Esophagus squamous epithelium (tissue), 4 donors: ENCODE data around the gene GABRB2.

Source experiments
- POLR2A ChIP-seq, 4 donors: fragments of 450-650 bp; IDR thresholded peaks; one replicate each; pipeline ENCODE4 v1.6.1; 2017; ENCODE audit warnings: antibody characterized with exemption in 4 of 4, mild to moderate bottlenecking in 4 of 4, moderate library complexity in 3 of 4
- TF ChIP-seq, protein P1 (sequence below), 6 experiments: fragments of 450-650 bp in 4 of 6; fragments of 200-600 bp in 2 of 6; sonication (generic) in 2 of 6; IDR thresholded peaks; one replicate each; pipeline ENCODE4 v1.5.1; 2016 to 2019; ENCODE audit warnings: antibody characterized with exemption in 6 of 6, mild to moderate bottlenecking in 4 of 6, moderate library complexity in 4 of 6

DNA sequence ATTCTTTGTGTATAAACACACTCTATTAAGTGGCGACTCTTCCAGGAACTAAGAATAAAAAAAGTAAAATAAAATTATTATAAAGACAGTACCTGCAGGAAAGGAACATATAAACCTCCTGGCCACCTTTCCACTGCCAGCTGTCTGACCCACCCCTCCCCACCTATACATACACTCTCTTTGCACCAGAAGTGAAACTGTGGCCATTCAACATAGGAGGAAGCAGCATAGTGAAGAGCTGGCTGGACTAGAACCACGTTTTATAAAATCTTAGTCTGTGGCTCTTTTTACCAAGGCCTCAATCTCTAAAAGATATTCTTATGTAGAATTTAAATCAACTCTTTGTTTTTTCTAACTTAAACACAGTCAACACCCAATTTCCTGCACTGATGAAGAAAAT is 289.6 kb downstream of the GABRB2 start:
- TF ChIP-seq, protein P1, sequence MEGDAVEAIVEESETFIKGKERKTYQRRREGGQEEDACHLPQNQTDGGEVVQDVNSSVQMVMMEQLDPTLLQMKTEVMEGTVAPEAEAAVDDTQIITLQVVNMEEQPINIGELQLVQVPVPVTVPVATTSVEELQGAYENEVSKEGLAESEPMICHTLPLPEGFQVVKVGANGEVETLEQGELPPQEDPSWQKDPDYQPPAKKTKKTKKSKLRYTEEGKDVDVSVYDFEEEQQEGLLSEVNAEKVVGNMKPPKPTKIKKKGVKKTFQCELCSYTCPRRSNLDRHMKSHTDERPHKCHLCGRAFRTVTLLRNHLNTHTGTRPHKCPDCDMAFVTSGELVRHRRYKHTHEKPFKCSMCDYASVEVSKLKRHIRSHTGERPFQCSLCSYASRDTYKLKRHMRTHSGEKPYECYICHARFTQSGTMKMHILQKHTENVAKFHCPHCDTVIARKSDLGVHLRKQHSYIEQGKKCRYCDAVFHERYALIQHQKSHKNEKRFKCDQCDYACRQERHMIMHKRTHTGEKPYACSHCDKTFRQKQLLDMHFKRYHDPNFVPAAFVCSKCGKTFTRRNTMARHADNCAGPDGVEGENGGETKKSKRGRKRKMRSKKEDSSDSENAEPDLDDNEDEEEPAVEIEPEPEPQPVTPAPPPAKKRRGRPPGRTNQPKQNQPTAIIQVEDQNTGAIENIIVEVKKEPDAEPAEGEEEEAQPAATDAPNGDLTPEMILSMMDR (IDR thresholded peaks at IDR 0.05) = no peak
- TF ChIP-seq POLR2A (IDR thresholded peaks at IDR 0.05) = no peak
